Memory B cell (primary cell): Measurements from ENCODE around the gene SLC6A8.
"Not testable (repeated sequence)": the region's sequence is repeated elsewhere in the genome, so short reads cannot be mapped to it uniquely, and the experiment has no call there.

Experiments
- ATAC-seq: fragments of 150-1000 bp; cut with Tn5 transposase; 2 replicates; pipeline ENCODE4 v1.10.0; 2021; ENCODE audit warnings: low read depth, mild to moderate bottlenecking, moderate library complexity
- DNase-seq, 2 donors: peaks; one replicate each; pipeline ENCODE4 v3.0.0; 2022; ENCODE audit warnings: low spot score in 2 of 2
- H3K27ac Mint-ChIP-seq: one replicate; pipeline ENCODE4 v1.8.0; 2022; ENCODE audit warnings: mild to moderate bottlenecking, moderate library complexity, mixed read lengths
- H3K27me3 Mint-ChIP-seq: one replicate; pipeline ENCODE4 v1.8.0; 2022; ENCODE audit warnings: mixed read lengths
- H3K36me3 Mint-ChIP-seq: one replicate; pipeline ENCODE4 v1.8.0; 2022; ENCODE audit warnings: mild to moderate bottlenecking, mixed read lengths
- H3K4me1 Mint-ChIP-seq: one replicate; pipeline ENCODE4 v1.8.0; 2022; ENCODE audit warnings: mixed read lengths
- H3K4me3 Mint-ChIP-seq: one replicate; pipeline ENCODE4 v1.8.0; 2022; ENCODE audit warnings: mild to moderate bottlenecking, moderate library complexity, mixed read lengths
- H3K9me3 Mint-ChIP-seq: one replicate; pipeline ENCODE4 v1.8.0; 2022; ENCODE audit warnings: mixed read lengths

SLC6A8 gene

DNA sequence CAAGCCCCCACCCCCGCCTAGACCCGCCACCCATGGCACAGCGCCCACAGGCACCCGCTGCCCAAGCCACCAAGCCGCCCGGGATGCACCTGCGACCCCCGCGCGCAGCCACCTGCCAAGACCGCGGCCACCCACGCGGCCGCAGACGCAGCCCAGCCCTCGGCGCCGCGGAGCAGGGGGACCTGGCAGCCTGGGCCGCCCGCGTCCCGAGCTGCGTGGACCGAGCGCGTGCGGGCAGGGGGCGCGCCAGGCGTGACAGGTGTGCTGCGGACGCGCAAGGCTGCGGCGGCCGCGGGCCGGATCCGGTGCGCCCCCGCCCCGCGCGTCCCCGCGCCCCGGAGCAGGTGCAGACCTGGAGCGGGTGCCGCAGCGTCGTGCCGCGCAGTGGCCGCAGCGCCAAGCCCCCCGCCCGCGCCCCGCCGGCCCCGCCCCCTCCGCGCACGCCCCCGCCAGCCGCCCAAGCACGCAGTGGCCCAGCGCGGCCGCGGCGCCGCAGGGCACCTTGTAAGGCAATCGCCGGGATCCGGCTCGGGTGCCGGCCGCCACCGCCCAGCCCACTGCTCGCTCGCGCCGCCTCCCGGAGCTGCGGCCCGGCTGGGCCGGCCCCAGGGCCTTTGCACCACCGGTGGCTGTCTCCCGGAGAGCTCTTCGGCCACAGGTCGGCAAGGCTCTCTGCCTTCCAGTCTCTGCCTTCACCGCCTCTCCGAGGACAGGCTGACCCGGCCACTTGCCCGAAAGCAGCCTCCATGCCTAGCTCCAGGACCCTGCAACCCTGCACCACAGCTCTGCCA, 14.1 kb upstream of the SLC6A8 start, which contains the start of gene PNCK:
TSS of gene PNCK (minus strand) at position 386 of the 791 bp plus-strand sequence. CDS start 737 bp downstream, outside the sequence.
- H3K27ac Mint-ChIP-seq = no peak within 1 kb of the TSS
- DNase-seq = no peak
- H3K4me1 Mint-ChIP-seq = peaks cover 5% of the 10 kb centered on the region
- no peaks in the 10 kb centered on the region for H3K9me3 Mint-ChIP-seq
- no peak for ATAC-seq
- peak within 1 kb of the TSS; percentile 58 for H3K4me3 Mint-ChIP-seq
- H3K36me3 Mint-ChIP-seq = peaks cover 1% of the 10 kb centered on the region
- peaks cover 12% of the 10 kb centered on the region for H3K27me3 Mint-ChIP-seq

DNA sequence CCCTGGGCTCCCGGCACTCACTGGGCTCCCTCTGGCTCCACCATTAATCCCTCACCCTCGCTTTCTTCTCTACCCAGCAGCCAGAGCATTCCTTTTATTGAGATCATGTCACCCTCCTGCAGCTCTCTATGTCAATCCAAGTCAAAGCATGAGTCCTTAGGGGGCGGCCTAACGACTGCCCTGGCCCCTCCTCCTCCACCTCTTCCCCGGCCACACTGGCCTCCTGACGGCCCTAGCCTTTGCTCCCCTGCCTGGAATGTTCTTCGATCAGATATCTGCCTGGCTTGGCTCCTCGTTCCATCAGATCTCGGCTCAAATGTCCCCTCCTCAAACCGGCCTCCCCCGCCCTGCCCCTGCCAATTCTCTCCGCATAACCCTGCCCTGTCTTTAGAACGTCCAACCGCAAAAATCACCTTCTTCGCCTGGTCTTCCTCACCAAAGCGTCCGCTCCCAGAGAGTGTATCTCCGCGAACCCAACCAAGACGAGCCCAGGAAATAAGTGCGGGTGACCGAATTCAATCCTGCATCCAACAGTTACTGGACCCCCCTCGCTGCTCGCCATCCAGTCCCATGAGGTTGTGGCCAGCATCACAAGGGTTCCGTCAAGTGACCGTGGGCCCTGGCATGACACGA, 13.4 kb upstream of the SLC6A8 start:
- H3K36me3 Mint-ChIP-seq = peaks cover 1% of the 10 kb centered on the region
- peaks cover 5% of the 10 kb centered on the region for H3K4me1 Mint-ChIP-seq
- H3K4me3 Mint-ChIP-seq = peak overlapping the region; percentile 21
- no peaks in the 10 kb centered on the region for H3K9me3 Mint-ChIP-seq
- H3K27ac Mint-ChIP-seq = no peak overlapping the region
- H3K27me3 Mint-ChIP-seq = peaks cover 12% of the 10 kb centered on the region
- no peak for ATAC-seq
- DNase-seq = no peak

DNA sequence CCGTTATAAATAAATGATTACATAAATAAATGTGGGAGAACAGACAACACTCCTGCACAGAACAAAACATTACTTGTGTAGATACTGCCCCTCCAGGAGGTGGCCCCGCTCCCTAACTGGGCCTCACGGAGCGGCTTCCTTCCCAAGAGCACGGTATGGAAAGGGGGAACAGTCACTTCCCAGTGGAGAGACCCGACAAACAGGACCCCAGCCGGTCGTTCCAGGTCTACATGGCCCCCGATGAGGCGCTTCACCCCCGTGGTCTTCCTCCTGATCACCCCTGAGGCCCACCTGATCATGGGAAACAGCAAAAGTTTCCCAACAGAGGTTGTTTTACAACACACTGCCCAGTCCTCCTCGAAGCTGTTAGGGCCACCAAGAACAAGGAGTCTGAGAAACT, 6.6 kb upstream of the SLC6A8 start:
- peaks cover 4% of the 10 kb centered on the region for H3K27me3 Mint-ChIP-seq
- DNase-seq (no peak), ATAC-seq (no peak)

DNA sequence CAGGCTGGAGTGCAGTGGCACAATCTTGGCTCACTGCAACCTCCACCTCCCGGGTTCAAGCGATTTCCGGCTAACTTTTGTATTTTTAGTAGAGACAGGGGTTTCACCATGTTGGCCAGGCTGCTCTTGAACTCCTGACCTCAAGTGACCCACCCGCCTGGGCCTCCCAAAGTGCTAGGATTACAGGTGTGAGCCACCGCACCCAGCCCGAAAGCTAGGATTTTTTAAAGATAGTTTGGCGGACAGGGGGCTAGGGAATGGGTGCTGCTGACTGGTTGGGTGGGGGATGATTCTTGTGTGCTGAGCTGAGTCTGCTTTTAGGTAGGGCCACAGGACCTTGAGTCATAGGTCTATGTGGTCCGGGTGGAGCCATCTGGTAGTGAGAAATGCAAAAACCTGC, 4.2 kb upstream of the SLC6A8 start:
- not testable (repeated sequence) for H3K36me3 Mint-ChIP-seq, H3K9me3 Mint-ChIP-seq

More for the DNA sequence above, 6.6 kb upstream of the SLC6A8 start:
- H3K4me3 Mint-ChIP-seq = no peak overlapping the region
- peaks cover 2% of the 10 kb centered on the region for H3K9me3 Mint-ChIP-seq
- no peaks in the 10 kb centered on the region for H3K36me3 Mint-ChIP-seq
- H3K4me1 Mint-ChIP-seq = no peaks in the 10 kb centered on the region
- no peak overlapping the region for H3K27ac Mint-ChIP-seq

DNA sequence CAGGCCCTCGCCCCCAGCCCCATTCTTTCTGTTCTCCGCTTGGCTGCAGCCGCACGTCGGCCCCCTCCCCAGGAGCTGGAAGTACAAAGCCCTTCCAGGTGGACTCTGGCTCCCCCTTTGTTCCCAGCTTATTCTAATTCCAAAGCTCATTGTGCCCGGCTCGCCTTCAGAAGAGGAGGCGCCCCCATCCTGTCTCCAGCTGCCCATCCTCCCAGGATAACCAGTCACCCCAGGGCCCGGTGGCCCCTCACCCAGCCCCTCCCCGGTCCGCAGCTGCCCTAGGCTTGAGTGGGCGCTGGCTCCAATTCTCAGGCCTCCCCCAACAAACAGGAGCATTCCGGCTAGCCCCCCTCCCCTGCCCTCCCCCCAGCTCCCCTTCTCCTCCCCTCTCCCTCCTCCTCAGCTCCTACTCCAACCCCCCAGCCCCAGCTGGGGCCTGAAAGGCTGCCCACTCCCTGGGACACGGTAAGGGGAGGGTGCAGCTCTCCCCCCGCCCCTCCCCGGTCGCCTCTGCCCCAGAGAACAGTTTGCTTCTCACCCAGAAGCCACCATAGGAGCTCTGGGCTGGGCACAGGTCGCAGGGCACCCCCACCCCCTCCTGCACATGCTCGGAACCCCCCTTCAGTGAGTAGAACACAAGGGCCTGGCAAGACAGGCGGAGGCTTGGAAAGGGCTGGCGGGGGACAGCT, 3.1 kb upstream of the SLC6A8 start:
- no peak overlapping the region for H3K4me3 Mint-ChIP-seq
- H3K27ac Mint-ChIP-seq = no peak overlapping the region
- DNase-seq (no peak), ATAC-seq (no peak)
- H3K36me3 Mint-ChIP-seq = no peaks in the 10 kb centered on the region
- H3K4me1 Mint-ChIP-seq = peaks cover 2% of the 10 kb centered on the region
- peaks cover 7% of the 10 kb centered on the region for H3K27me3 Mint-ChIP-seq
- peaks cover 2% of the 10 kb centered on the region for H3K9me3 Mint-ChIP-seq

More for the DNA sequence above, 4.2 kb upstream of the SLC6A8 start:
- not testable (repeated sequence) for H3K27ac Mint-ChIP-seq, DNase-seq, H3K27me3 Mint-ChIP-seq, H3K4me1 Mint-ChIP-seq, ATAC-seq, H3K4me3 Mint-ChIP-seq

DNA sequence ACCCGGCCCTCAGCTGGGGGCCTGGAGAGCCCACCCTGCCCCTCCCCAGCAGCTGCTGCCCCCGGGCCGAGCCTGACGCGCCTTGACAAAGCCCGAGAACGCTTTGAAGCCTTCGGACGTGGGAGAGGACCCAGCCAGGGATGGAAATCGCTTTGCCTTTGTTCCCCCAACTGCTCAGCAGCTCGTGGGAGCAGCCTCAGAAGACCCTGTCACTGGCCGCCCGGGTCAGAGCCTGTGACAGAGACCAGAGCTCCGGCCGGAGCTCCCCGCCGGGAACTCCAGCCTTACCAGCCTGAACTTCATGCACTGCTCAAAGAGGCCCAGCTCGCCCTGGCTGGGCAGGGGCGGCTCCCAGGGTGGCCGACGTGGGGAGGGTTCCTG, 2.6 kb upstream of the SLC6A8 start:
- no peak for DNase-seq
- Mint-ChIP-seq H3K27me3 (peaks cover 5% of the 10 kb centered on the region), H3K4me1 (peaks cover 2% of the 10 kb centered on the region), H3K27ac (no peak overlapping the region), H3K4me3 (no peak overlapping the region), H3K36me3 (no peaks in the 10 kb centered on the region), H3K9me3 (peaks cover 2% of the 10 kb centered on the region)
- no peak for ATAC-seq

DNA sequence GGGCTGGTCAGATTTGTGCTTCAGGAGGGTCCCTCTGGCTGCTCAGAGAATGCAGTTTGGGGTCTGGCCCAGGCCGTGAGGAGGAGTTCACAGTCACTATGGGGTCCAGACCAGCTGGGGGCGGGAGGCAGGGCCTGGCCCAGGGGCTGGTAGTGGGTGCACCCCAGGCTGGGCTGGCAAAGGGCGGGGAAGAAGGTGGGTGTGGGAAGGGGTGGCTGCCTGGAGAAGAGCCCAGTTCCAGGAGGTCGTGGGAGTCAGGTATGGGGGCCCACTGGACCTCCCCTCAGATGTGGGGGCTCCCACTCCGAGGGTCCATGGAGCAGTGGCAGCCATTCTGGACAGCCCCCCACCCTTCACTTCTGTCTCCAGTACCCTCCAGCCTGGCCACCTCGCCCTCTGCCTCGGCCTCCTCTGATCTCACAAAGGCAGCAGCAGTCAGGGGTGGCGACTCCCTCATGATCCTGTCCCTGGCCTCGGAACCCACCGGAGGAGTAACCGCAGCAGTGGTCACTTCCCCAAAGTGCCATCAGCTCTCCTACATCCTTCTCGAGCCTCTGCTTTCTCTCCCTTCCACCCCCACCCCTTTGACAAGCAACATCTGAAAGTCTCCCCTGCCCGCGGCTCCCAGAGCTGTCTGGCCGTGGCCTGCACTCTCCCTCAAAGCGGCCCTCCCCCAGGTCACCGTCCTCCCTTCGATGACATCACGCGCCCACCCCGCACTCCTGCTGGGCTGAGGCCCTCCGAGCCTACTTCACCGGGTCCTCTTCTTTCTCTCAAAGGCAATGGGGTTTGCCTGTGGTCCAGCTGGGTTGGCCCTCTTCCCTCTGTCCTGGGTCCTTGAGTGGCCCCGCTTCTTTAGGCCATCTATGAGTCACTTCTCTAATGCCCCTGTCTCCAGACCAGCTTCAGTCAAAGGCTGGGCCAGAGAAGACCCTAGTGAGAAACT, 1.7 kb upstream of the SLC6A8 start:
- Mint-ChIP-seq H3K27me3 (peaks cover 3% of the 10 kb centered on the region), H3K4me1 (peaks cover 2% of the 10 kb centered on the region), H3K27ac (no peak overlapping the region), H3K4me3 (peak overlapping the region; percentile 29), H3K36me3 (no peaks in the 10 kb centered on the region), H3K9me3 (peaks cover 2% of the 10 kb centered on the region)
- no peak for ATAC-seq
- no peak for DNase-seq

DNA sequence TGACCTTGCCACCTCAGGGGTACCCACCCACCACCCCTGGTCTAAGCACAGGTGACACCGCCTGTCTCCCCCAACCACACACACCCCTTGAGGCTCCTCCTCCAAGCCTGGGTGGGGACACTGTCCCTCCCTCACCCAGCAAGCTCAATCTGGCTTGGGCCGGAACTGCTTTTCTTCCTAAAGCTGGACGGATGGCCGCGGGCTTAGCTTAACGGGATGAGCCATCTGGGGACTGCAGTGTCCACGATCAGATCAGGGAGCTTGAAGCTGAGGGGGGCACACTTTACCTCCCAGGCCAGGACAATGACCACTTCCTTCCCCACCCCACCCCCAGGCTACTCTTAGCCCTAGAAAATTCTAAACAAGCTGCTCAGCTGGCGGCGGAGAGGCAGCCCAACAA, 1.0 kb upstream of the SLC6A8 start:
- no peaks in the 10 kb centered on the region for H3K36me3 Mint-ChIP-seq
- H3K4me1 Mint-ChIP-seq = peaks cover 2% of the 10 kb centered on the region
- DNase-seq = no peak
- no peak for ATAC-seq
- H3K9me3 Mint-ChIP-seq = peaks cover 2% of the 10 kb centered on the region
- peak overlapping the region; percentile 29 for H3K4me3 Mint-ChIP-seq
- H3K27me3 Mint-ChIP-seq = peaks cover 3% of the 10 kb centered on the region
- no peak overlapping the region for H3K27ac Mint-ChIP-seq

DNA sequence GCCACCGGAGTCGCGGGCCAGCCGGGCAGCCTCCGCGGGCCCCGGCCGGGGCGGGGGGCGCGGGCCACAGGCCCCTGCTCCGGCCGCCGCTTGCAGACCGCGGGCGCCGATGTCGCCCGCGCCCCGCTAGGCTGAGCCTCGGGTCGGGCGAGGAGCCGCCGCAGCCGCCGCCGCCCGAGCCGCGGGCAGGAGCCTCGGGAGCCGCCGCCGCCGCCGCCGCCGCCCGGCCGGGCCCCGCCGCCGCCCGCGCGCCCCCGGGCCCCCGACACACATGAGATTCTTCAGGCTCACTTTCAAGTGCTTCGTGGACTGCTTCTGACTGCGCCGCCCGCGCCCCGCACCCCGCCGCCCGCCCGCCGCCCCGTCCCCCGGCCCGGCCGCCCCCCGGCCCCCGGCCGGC, 345 bp downstream of the SLC6A8 start:
- ATAC-seq (peak; percentile 46), DNase-seq (no peak)
- Mint-ChIP-seq H3K27ac (no peak overlapping the region), H3K27me3 (peaks cover 3% of the 10 kb centered on the region), H3K36me3 (no peaks in the 10 kb centered on the region), H3K9me3 (peaks cover 2% of the 10 kb centered on the region), H3K4me3 (no peak overlapping the region), H3K4me1 (peaks cover 2% of the 10 kb centered on the region)

DNA sequence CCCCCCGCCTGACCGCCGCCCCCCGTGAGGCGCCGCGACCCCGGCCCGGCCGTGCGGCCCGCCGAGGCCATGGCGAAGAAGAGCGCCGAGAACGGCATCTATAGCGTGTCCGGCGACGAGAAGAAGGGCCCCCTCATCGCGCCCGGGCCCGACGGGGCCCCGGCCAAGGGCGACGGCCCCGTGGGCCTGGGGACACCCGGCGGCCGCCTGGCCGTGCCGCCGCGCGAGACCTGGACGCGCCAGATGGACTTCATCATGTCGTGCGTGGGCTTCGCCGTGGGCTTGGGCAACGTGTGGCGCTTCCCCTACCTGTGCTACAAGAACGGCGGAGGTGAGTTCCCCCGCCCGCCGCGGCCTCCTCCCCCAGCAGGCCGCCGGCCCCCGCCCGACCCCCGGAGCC, 780 bp downstream of the SLC6A8 start:
- H3K36me3 Mint-ChIP-seq = no peaks in the 10 kb centered on the region

DNA sequence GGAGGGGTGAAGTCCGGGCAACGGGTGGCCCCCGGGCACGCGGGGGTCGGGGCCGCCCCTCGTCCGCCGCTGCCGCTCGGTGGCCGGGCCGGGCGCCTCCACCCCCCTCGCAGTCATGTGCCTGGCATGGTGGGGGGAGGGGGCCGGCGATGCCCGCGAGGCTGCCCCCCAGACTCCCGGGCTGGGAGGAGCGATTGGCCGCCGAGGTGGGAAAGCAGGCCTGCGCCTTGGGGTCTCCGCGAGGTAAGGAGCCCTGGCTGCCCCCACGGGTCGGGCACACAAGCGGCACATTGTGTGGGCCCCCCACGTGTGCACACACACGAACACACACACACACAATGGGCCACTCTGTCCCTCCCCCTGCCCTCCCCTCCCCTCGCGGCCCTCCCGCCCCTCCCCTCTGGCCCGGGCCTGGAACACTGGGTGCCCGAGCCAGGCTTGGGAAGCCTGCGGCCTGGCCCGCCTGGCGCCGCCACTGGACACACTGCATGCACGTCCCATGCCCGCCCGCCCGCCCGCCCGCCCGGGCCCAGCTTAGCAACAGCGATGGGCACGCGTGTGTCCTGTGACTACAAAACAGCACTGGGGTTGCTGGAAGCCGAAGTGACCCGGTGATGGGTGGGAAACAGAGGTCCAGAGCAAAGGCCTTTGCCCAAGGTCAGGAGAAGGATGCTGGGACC, 1.3 kb downstream of the SLC6A8 start:
- peaks cover 3% of the 10 kb centered on the region for H3K27me3 Mint-ChIP-seq
- H3K36me3 Mint-ChIP-seq = no peaks in the 10 kb centered on the region
- H3K9me3 Mint-ChIP-seq = no peaks in the 10 kb centered on the region
- no peak overlapping the region for H3K27ac Mint-ChIP-seq
- DNase-seq (no peak), ATAC-seq (no peak)
- peaks cover 2% of the 10 kb centered on the region for H3K4me1 Mint-ChIP-seq
- H3K4me3 Mint-ChIP-seq = no peak overlapping the region

More for the DNA sequence above, 780 bp downstream of the SLC6A8 start:
- ATAC-seq (no peak), DNase-seq (no peak)
- H3K27ac Mint-ChIP-seq = no peak overlapping the region
- no peak overlapping the region for H3K4me3 Mint-ChIP-seq
- peaks cover 3% of the 10 kb centered on the region for H3K27me3 Mint-ChIP-seq
- H3K4me1 Mint-ChIP-seq = peaks cover 2% of the 10 kb centered on the region
- H3K9me3 Mint-ChIP-seq = peaks cover 2% of the 10 kb centered on the region

DNA sequence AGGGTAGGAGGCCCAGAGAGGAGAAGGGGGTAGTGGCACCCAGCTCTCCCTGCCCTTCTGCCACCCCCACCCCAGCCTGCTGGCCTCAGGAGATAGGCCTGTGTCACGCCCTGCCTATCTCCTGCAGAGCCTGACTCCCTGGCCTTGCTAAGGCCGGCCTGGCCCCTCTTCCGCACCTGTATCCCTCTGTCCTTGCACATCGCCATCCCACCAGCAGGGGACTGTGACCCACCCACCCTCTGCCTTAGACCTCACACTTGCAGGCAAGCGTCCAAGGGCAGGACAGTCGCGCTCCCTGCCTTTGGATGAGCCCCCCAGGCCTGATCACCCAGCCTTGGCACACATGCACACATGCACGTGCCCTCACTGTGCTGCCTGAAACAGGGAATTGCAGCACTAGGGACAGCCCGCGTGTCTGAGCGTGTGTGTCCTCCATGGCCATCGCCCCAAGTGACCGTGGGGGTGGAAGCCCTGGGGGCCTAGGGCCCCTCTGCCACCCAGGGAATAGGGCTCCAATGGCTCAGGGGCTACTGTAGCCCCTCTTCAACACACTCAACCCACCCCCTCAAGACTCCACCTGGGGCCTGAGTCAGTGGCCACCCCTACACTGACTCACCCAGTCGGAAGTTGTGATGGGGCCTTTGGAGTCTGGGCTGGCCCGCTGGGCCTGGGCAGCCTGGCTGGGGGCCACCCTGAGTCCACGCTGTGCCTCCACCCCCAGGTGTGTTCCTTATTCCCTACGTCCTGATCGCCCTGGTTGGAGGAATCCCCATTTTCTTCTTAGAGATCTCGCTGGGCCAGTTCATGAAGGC, 2.1 kb downstream of the SLC6A8 start:
- DNase-seq (no peak), ATAC-seq (no peak)
- no peak overlapping the region for H3K4me3 Mint-ChIP-seq

More for the DNA sequence above, 2.1 kb downstream of the SLC6A8 start:
- Mint-ChIP-seq H3K27me3 (peaks cover 3% of the 10 kb centered on the region), H3K27ac (no peak overlapping the region), H3K36me3 (peaks cover 2% of the 10 kb centered on the region), H3K9me3 (no peaks in the 10 kb centered on the region), H3K4me1 (peaks cover 2% of the 10 kb centered on the region)
